CD4-positive, alpha-beta memory T cell (primary cell): ENCODE measurements around the gene SLC35F1. TPM values are rescaled to one million over a fixed set of nuclear protein-coding genes. Genes with fewer than 3 reads are reported as not detected.
A peak's percentile ranks its signal among the peaks of the same experiment; 100 is the strongest.

Experiments used
- CTCF ChIA-PET: fragments of 350-600 bp; sonication (Branson Sonifier 250); formaldehyde crosslinking; loops from one replicate; lab custom pipeline; 2021; ENCODE audit warnings: inconsistent platforms; ENCODE audit not compliant: partially characterized antibody; lab: Charles Lee
- POLR2A ChIA-PET: fragments of 350-600 bp; sonication (Branson Sonifier 250); formaldehyde crosslinking; loops from one replicate; lab custom pipeline; 2021; ENCODE audit not compliant: partially characterized antibody; lab: Charles Lee
- DNase-seq, 5 donors: peaks; one replicate each; pipeline versions ENCODE4 v3.0.0 to v3.0.0-alpha.2; 2020 to 2022; ENCODE audit warnings: mixed read lengths in 1 of 5
- H3K27ac ChIP-seq: one replicate; pipeline ENCODE4 v1.7.0; 2013; ENCODE audit warnings: low read depth, low read length
- H3K27me3 ChIP-seq: 2 replicates; pipeline ENCODE4 v1.7.0; 2013; ENCODE audit warnings: mild to moderate bottlenecking, low read length, moderate library complexity; ENCODE audit not compliant: insufficient read depth
- H3K36me3 ChIP-seq: 2 replicates; pipeline ENCODE4 v1.7.0; 2013; ENCODE audit warnings: mild to moderate bottlenecking, low read length, moderate library complexity; ENCODE audit not compliant: insufficient read depth
- H3K4me1 ChIP-seq: 2 replicates; pipeline ENCODE4 v1.7.0; 2013; ENCODE audit warnings: mild to moderate bottlenecking, low read length, moderate library complexity; ENCODE audit not compliant: insufficient read depth
- H3K4me3 ChIP-seq, 2 donors: one replicate each; pipeline ENCODE4 v1.7.0; 2013; ENCODE audit warnings: low read length in 2 of 2, mild to moderate bottlenecking in 1 of 2
- H3K9me3 ChIP-seq, 2 donors: one replicate each; pipeline ENCODE4 v1.7.0; 2013; ENCODE audit warnings: low read length in 2 of 2, control low read depth in 1 of 2; ENCODE audit not compliant: control insufficient read depth in 1 of 2
- H3K27ac Mint-ChIP-seq, 7 donors: one replicate each; pipeline ENCODE4 v1.8.0; 2020 to 2021; ENCODE audit warnings: mixed read lengths in 7 of 7, mild to moderate bottlenecking in 6 of 7, inconsistent platforms in 3 of 7, moderate library complexity in 3 of 7
- H3K27me3 Mint-ChIP-seq, 2 donors: one replicate each; pipeline ENCODE4 v1.8.0; 2020 to 2021; ENCODE audit warnings: mixed read lengths in 2 of 2
- H3K36me3 Mint-ChIP-seq, 2 donors: one replicate each; pipeline ENCODE4 v1.8.0; 2020 to 2021; ENCODE audit warnings: mixed read lengths in 2 of 2, inconsistent platforms in 1 of 2, mild to moderate bottlenecking in 1 of 2
- H3K4me1 Mint-ChIP-seq, 4 donors: one replicate each; pipeline ENCODE4 v1.8.0; 2020 to 2021; ENCODE audit warnings: mixed read lengths in 4 of 4, mild to moderate bottlenecking in 1 of 4
- H3K4me3 Mint-ChIP-seq, 8 donors: one replicate each; pipeline ENCODE4 v1.8.0; 2020 to 2021; ENCODE audit warnings: mixed read lengths in 8 of 8, mild to moderate bottlenecking in 7 of 8, moderate library complexity in 6 of 8, inconsistent platforms in 3 of 8
- H3K9me3 Mint-ChIP-seq, 8 donors: one replicate each; pipeline ENCODE4 v1.8.0; 2020 to 2021; ENCODE audit warnings: mixed read lengths in 8 of 8, mild to moderate bottlenecking in 5 of 8, inconsistent platforms in 3 of 8, moderate library complexity in 1 of 8
- intact Hi-C: fragments of 100-400 bp; cut with micrococcal nuclease; formaldehyde crosslinking; loops from one replicate; pipeline ENCODE4 v1.15.1; 2023
- polyA plus RNA-seq, 2 donors: library from polyadenylated mRNA; unstranded; fragments of 300-500 nt; fragmentation: Illumina TruSeq; gene quantifications; one replicate each; pipeline ENCODE4 v1.2.3, GENCODE V29; 2021
- total RNA-seq, 2 experiments: library from RNA; stranded (reverse); gene quantifications; one replicate each; pipeline ENCODE4 v1.2.3, GENCODE V29; 2021

Gene SLC35F1
- total and polyA plus RNA-seq, 4 experiments from 2014 or later: not detected

DNA sequence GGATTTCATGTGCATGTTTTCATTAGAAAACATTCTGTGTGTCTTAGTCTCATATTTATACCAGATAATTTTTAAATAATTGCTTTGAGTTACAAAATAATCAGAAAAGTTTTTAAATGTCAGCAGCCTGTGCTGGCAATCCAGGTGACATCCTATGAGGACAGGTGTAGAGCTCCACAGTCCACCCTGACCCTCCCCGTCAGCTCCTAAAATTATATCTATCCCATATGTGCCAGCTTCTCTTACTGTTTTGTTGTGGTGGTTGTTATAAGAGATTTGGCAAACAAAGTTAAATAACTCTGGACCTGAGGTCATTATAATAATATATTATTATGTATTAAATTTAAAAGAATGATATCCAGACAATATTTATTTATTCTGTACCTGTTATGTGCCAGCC lies 387.8 kb downstream of the SLC35F1 start:
- Histone ChIP-seq H3K4me1 (no peaks in the 10 kb centered on the region), H3K9me3 (no peaks in the 10 kb centered on the region), H3K36me3 (no peaks in the 10 kb centered on the region), H3K27ac (no peak overlapping the region), H3K4me3 (no peak overlapping the region), H3K27me3 (no peaks in the 10 kb centered on the region)
- Mint-ChIP-seq H3K27me3 (peaks cover 11 to 14% of the 10 kb centered on the region in 2 donors), H3K4me1 (no peaks in the 10 kb centered on the region), H3K9me3 (no peaks in the 10 kb centered on the region), H3K27ac (no peak overlapping the region), H3K4me3 (no peak overlapping the region), H3K36me3 (no peaks in the 10 kb centered on the region)
- POLR2A ChIA-PET: interaction anchor here (0.6 kb wide), 1 partner anchor 193 kb away, joined by 3 read pairs; no protein-coding TSS in a partner anchor
- CTCF ChIA-PET: interaction anchor here (0.8 kb wide), 1 partner anchor 15 kb away, joined by 3 read pairs; no protein-coding TSS in a partner anchor
- intact Hi-C loops: no loop called here
- no peak for DNase-seq

DNA sequence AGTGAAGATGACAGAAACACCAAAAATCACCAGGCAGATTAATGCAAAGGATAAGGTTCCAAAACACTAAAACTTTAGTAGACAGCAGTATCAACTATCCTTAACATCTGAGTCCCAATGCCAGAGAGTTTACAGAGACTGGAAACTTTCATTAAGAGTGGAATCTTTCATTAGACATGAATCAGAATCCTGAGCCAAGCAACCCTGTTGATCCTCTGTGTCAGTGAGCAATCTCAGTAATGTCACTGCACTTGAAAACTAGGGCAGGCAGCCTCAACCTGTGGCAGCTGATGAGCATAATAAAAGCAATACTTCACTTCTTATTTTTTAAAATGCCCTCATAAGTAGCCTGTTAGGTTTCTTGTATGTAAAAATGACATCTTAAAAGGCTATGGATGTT lies 388.3 kb downstream of the SLC35F1 start:
- peaks cover 11 to 14% of the 10 kb centered on the region in 2 donors for H3K27me3 Mint-ChIP-seq
- H3K27ac ChIP-seq: no peak overlapping the region
- H3K9me3 Mint-ChIP-seq: no peaks in the 10 kb centered on the region
- H3K4me3 ChIP-seq: no peak overlapping the region
- CTCF ChIA-PET: interaction anchor here (0.8 kb wide), 1 partner anchor 14 kb away, joined by 3 read pairs; no protein-coding TSS in a partner anchor
- H3K36me3 ChIP-seq: no peaks in the 10 kb centered on the region
- H3K9me3 ChIP-seq: no peaks in the 10 kb centered on the region
- H3K27ac Mint-ChIP-seq: no peak overlapping the region
- H3K36me3 Mint-ChIP-seq: no peaks in the 10 kb centered on the region
- H3K4me1 ChIP-seq: no peaks in the 10 kb centered on the region
- no peaks in the 10 kb centered on the region for H3K27me3 ChIP-seq
- no peak for DNase-seq
- POLR2A ChIA-PET: no interaction called here
- intact Hi-C loops: no loop called here
- H3K4me3 Mint-ChIP-seq: no peak overlapping the region
- H3K4me1 Mint-ChIP-seq: no peaks in the 10 kb centered on the region

DNA sequence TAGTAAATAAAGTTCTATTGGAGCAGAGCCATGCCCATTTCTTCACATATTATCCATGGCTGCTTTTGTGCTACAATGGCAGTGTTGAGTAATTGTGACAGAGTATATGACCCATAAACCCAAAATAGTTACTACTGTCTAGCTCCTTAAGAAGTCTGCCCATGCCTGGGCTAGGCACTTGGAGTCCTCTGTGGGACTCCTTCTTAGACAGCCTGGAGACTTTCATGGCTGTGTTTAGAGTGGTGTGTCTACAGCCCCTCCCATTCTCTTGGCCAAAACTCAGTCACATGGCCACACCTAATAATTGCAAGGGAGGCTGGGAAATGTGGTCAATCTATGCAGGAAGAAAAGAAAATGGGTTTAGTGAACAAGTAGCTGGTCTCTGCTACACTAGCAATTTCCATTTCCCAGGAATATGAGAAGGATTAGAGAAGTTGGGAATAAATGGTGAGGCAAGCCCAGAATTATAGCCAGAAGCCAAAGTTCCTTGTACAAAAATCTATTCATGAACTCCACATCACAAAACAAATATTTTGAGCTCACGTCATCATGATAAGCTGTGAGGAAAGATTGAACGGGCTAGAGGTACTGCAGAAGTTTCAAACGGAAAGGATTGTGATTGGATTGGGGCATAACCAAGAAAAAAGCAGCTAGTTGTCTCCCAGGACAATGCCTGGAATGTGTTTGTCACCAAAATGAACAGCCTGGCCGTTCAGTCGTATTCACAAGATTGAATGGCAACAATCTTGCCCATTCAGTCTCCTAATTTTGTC lies 389.3 kb downstream of the SLC35F1 start:
- Mint-ChIP-seq H3K4me1 (no peaks in the 10 kb centered on the region), H3K27ac (no peak overlapping the region), H3K9me3 (no peaks in the 10 kb centered on the region), H3K4me3 (no peak overlapping the region), H3K36me3 (no peaks in the 10 kb centered on the region), H3K27me3 (peaks cover 11 to 14% of the 10 kb centered on the region in 2 donors)
- Histone ChIP-seq H3K27ac (no peak overlapping the region), H3K4me3 (no peak overlapping the region), H3K36me3 (no peaks in the 10 kb centered on the region), H3K9me3 (no peaks in the 10 kb centered on the region), H3K27me3 (no peaks in the 10 kb centered on the region), H3K4me1 (no peaks in the 10 kb centered on the region)
- intact Hi-C loops: no loop called here
- DNase-seq: no peak
- ChIA-PET POLR2A (no interaction called here), CTCF (no interaction called here)

DNA sequence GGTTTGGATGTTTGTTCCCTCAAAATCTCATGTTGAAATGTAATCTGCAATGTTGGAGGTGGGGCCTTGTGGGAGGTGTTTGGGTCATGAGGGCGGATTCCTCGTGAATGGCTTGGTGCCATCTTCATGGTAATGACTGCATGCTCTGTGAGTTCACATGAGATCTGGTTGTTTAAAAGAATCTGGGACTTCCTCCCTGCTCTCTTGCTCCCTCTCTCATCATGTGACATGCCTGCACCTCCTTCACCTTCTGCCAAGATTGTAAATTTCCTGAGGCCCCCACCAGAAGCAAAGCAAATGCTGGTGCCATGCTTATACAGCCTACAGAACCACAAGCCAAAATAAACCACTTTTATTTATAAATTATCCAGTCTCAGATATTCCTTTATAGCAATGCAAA lies 390.8 kb downstream of the SLC35F1 start:
- ChIA-PET CTCF (no interaction called here), POLR2A (no interaction called here)
- Mint-ChIP-seq H3K4me1 (no peaks in the 10 kb centered on the region), H3K4me3 (no peak overlapping the region), H3K9me3 (peaks cover 0 to 3% (median 0%) of the 10 kb centered on the region in 8 donors), H3K36me3 (no peaks in the 10 kb centered on the region), H3K27ac (no peak overlapping the region), H3K27me3 (peaks cover 11% of the 10 kb centered on the region in 2 donors)
- Histone ChIP-seq H3K4me1 (no peaks in the 10 kb centered on the region), H3K4me3 (no peak overlapping the region), H3K9me3 (no peaks in the 10 kb centered on the region), H3K27ac (no peak overlapping the region), H3K36me3 (no peaks in the 10 kb centered on the region), H3K27me3 (no peaks in the 10 kb centered on the region)
- no peak for DNase-seq
- intact Hi-C loops: no loop called here

DNA sequence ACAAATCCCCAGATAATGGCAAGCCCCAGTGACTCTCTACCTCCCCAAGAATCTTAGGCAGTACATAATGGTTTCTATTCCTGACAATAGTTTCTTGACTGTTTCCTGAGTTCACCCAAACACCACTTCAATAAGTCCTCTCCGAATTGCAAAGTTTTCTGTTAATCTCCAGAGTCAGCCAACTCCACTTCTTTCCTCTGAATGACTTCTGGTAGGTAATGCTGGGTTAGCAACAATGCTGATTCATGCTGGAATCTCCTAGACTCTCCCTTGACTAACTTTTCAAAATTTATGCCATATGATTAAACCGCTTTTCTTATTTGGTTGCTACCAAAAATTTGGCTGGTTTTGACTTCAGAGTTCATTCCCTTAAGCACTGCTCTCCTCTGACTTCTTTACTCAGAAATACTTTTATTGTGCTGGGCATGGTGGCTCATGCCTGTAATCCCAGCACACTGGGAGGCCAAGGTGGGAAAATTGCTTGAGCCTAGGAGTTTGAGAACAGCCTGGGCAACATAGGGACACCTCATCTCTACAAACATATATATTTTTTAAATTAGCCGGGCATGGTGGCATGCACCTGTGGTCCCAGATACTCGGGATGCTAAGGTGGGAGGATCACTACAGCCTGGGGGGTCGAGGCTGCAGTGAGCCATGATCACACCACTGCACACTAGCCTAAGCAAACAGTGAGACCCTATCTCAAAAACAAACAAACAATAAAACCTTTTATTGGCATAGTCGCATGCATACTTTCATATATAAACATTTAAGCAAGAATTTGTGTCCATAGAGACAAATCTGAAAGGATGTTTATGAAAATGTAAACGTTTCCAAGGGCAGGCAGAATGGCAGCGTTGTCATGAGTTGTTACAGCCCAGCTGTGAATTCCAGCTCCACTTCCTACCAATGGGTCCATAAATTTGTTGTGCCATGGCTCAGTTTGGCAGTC lies 391.7 kb downstream of the SLC35F1 start:
- H3K4me1 Mint-ChIP-seq: no peaks in the 10 kb centered on the region
- no peak overlapping the region for H3K27ac Mint-ChIP-seq
- POLR2A ChIA-PET: no interaction called here

DNA sequence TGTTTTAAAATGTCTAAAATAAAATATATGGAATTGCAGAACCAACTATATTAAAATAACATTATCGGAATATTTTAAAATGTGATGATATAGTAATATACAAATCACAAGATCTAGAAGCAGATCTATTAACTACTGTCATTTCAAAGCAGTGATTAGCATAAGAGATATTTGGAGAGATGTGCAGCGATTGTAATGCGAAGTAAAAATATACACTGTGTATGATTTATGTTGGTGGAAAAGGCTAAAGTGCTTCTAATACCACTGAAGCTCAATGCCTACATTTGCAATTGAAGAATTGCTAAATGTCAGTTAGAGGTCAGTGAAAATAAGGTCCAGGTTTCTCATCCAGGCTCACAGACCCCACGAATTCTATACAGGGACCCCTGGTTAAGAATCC lies 392.4 kb downstream of the SLC35F1 start:
- Histone ChIP-seq H3K36me3 (no peaks in the 10 kb centered on the region), H3K9me3 (no peaks in the 10 kb centered on the region), H3K4me1 (no peaks in the 10 kb centered on the region), H3K27ac (no peak overlapping the region), H3K4me3 (no peak overlapping the region), H3K27me3 (no peaks in the 10 kb centered on the region)
- Mint-ChIP-seq H3K4me1 (no peaks in the 10 kb centered on the region), H3K36me3 (no peaks in the 10 kb centered on the region), H3K4me3 (no peak overlapping the region), H3K27me3 (peaks cover 8 to 11% of the 10 kb centered on the region in 2 donors), H3K27ac (no peak overlapping the region), H3K9me3 (peaks cover 0 to 3% (median 0%) of the 10 kb centered on the region in 8 donors)
- no peak for DNase-seq
- intact Hi-C loops: no loop called here
- ChIA-PET CTCF (no interaction called here), POLR2A (no interaction called here)

More for the DNA sequence above, 391.7 kb downstream of the SLC35F1 start:
- peaks cover 0 to 3% (median 0%) of the 10 kb centered on the region in 8 donors for H3K9me3 Mint-ChIP-seq
- Histone ChIP-seq H3K4me1 (no peaks in the 10 kb centered on the region), H3K9me3 (no peaks in the 10 kb centered on the region), H3K27ac (no peak overlapping the region), H3K36me3 (no peaks in the 10 kb centered on the region), H3K27me3 (no peaks in the 10 kb centered on the region), H3K4me3 (no peak overlapping the region)
- intact Hi-C loops: no loop called here
- no peaks in the 10 kb centered on the region for H3K36me3 Mint-ChIP-seq
- DNase-seq: no peak
- H3K27me3 Mint-ChIP-seq: peaks cover 9 to 11% of the 10 kb centered on the region in 2 donors
- CTCF ChIA-PET: no interaction called here
- no peak overlapping the region for H3K4me3 Mint-ChIP-seq

DNA sequence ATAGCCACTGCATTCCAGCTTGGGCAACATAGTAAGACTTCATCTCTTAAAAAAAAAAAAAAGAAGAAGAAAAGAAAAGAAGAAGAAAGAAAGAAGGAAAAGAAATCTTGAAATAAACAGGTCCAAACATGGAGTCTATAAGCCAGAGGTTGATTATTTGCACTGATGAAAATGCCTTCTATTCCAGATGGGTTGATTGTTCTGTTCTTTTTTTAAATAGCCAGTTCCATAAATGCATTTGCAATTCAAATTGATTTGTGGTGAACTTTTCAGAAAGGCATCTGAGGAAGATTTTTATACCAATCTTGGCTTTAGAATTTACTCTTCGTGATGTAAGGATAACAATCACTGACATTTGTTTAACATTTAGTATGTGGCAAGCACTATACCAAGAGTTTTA lies 397.3 kb downstream of the SLC35F1 start:
- H3K4me3 ChIP-seq: no peak overlapping the region
- H3K36me3 ChIP-seq: no peaks in the 10 kb centered on the region
- Mint-ChIP-seq H3K4me1 (no peaks in the 10 kb centered on the region), H3K27ac (no peak overlapping the region), H3K9me3 (peaks cover 0 to 3% (median 0%) of the 10 kb centered on the region in 8 donors), H3K27me3 (no peaks in the 10 kb centered on the region), H3K36me3 (no peaks in the 10 kb centered on the region), H3K4me3 (peak overlapping the region in 1 of 8 donors; percentile 52)
- ChIA-PET POLR2A (no interaction called here), CTCF (no interaction called here)
- intact Hi-C loops: no loop called here
- H3K27me3 ChIP-seq: no peaks in the 10 kb centered on the region
- no peaks in the 10 kb centered on the region for H3K4me1 ChIP-seq
- no peaks in the 10 kb centered on the region for H3K9me3 ChIP-seq
- no peak for DNase-seq
- H3K27ac ChIP-seq: no peak overlapping the region
